ENCODE measurements around the gene CD37. TPM values are rescaled to one million over a fixed set of nuclear protein-coding genes. Genes with fewer than 3 reads are reported as not detected.
A peak's percentile ranks its signal among the peaks of the same experiment; 100 is the strongest.

CD37 gene
- total and polyA plus RNA-seq, 2 donors (not counting 1 experiment from before 2014, with no cell fraction given): 1,998 to 2,188 TPM

GRCh38 chr19:49348305-49349189, 13.3 kb downstream of the CD37 start:
- Histone ChIP-seq H3K4me2 (replicated peaks; ENCODE audit: low read depth, low read length, poor library complexity, severe bottlenecking) (peak overlapping the region; percentile 16), H3K9ac (ENCODE audit: low read length) (no peak overlapping the region), H3K9me3 (ENCODE audit: control extremely low read depth in 1 of 3, control insufficient read depth in 2 of 3, insufficient read depth in 1 of 3, low read length in 2 of 3) (peaks cover 0 to 5% (median 0%) of the 10 kb centered on the region in 3 donors), H3K27me3 (replicated peaks in 1 of 4; ENCODE audit: control extremely low read depth in 1 of 4, control insufficient read depth in 3 of 4, insufficient read depth in 4 of 4, low read length in 3 of 4) (no peaks in the 10 kb centered on the region), H3K4me3 (ENCODE audit: control extremely low read depth in 1 of 5, extremely low read depth in 1 of 5, insufficient read depth in 1 of 5, low read depth in 2 of 5, low read length in 4 of 5) (no peak overlapping the region), H3K36me3 (replicated peaks in 1 of 2; ENCODE audit: control extremely low read depth in 1 of 2, control insufficient read depth in 1 of 2, extremely low read depth in 1 of 2, insufficient read depth in 2 of 2, low read length in 1 of 2) (peaks cover 0 to 9% of the 10 kb centered on the region in 2 experiments), H3K4me1 (ENCODE audit: control insufficient read depth in 2 of 2, insufficient read depth in 2 of 2, low read length in 2 of 2) (peaks cover 6 to 41% of the 10 kb centered on the region in 2 donors), H3K79me2 (ENCODE audit: control insufficient read depth, insufficient read depth, low read length) (no peaks in the 10 kb centered on the region), H4K20me1 (ENCODE audit: control insufficient read depth, insufficient read depth, low read length, poor library complexity, severe bottlenecking) (no peaks in the 10 kb centered on the region), H3K27ac (ENCODE audit: low read length in 2 of 2) (no peak overlapping the region), H2AFZ (ENCODE audit: insufficient read depth, low read depth, low read length, poor library complexity, severe bottlenecking) (no peak overlapping the region)
- intact Hi-C loops (cut with micrococcal nuclease): no loop called here
- 32% methylated on average over 3 of the region's 12 CpGs for WGBS (ENCODE audit: insufficient coverage)
- ATAC-seq (ENCODE audit: low read depth) (no peak), DNase-seq (peak; percentile 30)
- TF ChIP-seq CTCF (IDR thresholded peaks at IDR 0.05): no peak
- no peak for TF ChIP-seq EZH2 (IDR thresholded peaks at IDR 0.05; ENCODE audit: borderline replicate concordance, insufficient read depth, low read depth, low read length, poor library complexity, severe bottlenecking)
- ChIA-PET CTCF (interaction anchor here (0.8 to 2.7 kb wide), 4 partner anchors 8 to 84 kb away, joined by 3 to 8 read pairs (median 4); no protein-coding TSS in a partner anchor), POLR2A (interaction anchor here (0.5 to 1.2 kb wide), 7 partner anchors 8 to 539 kb away, joined by 3 to 9 read pairs (median 4); partner anchors contain the start of gene CD37)
- no peaks in the 10 kb centered on the region for H3K27me3 Mint-ChIP-seq
- peak overlapping the region; percentile 33 for H3K4me3 Mint-ChIP-seq
- H3K27ac Mint-ChIP-seq: peak overlapping the region; percentile 62
- peaks cover 39% of the 10 kb centered on the region for H3K4me1 Mint-ChIP-seq
- no peaks in the 10 kb centered on the region for H3K9me3 Mint-ChIP-seq (ENCODE audit: insufficient read depth)

- DNase-seq: no peak
- no peaks in the 10 kb centered on the region for H3K27me3 Mint-ChIP-seq
- Histone ChIP-seq H3K36me3 (replicated peaks in 1 of 2; ENCODE audit: control extremely low read depth in 1 of 2, control insufficient read depth in 1 of 2, extremely low read depth in 1 of 2, insufficient read depth in 2 of 2, low read length in 1 of 2) (peaks cover 0 to 7% of the 10 kb centered on the region in 2 experiments), H3K27me3 (replicated peaks in 1 of 4; ENCODE audit: control extremely low read depth in 1 of 4, control insufficient read depth in 3 of 4, insufficient read depth in 4 of 4, low read length in 3 of 4) (no peaks in the 10 kb centered on the region), H4K20me1 (ENCODE audit: control insufficient read depth, insufficient read depth, low read length, poor library complexity, severe bottlenecking) (no peaks in the 10 kb centered on the region), H3K9me3 (ENCODE audit: control extremely low read depth in 1 of 3, control insufficient read depth in 2 of 3, insufficient read depth in 1 of 3, low read length in 2 of 3) (peaks cover 0 to 5% (median 0%) of the 10 kb centered on the region in 3 donors), H3K79me2 (ENCODE audit: control insufficient read depth, insufficient read depth, low read length) (no peaks in the 10 kb centered on the region), H2AFZ (ENCODE audit: insufficient read depth, low read depth, low read length, poor library complexity, severe bottlenecking) (no peak overlapping the region), H3K27ac (ENCODE audit: low read length in 2 of 2) (no peak overlapping the region), H3K9ac (ENCODE audit: low read length) (no peak overlapping the region), H3K4me3 (ENCODE audit: control extremely low read depth in 1 of 5, extremely low read depth in 1 of 5, insufficient read depth in 1 of 5, low read depth in 2 of 5, low read length in 4 of 5) (no peak overlapping the region), H3K4me2 (replicated peaks; ENCODE audit: low read depth, low read length, poor library complexity, severe bottlenecking) (no peak overlapping the region), H3K4me1 (ENCODE audit: control insufficient read depth in 2 of 2, insufficient read depth in 2 of 2, low read length in 2 of 2) (peaks cover 6 to 44% of the 10 kb centered on the region in 2 donors)
- TF ChIP-seq CTCF (IDR thresholded peaks at IDR 0.05): no peak
- H3K4me1 Mint-ChIP-seq: peaks cover 43% of the 10 kb centered on the region
- POLR2A ChIA-PET: interaction anchor here (0.6 to 1.2 kb wide), 5 partner anchors 9 to 41 kb away, joined by 3 to 9 read pairs (median 4); partner anchors contain the start of gene CD37
- no peak for ATAC-seq (ENCODE audit: low read depth)
- no peaks in the 10 kb centered on the region for H3K9me3 Mint-ChIP-seq (ENCODE audit: insufficient read depth)
- peak overlapping the region; percentile 50 for H3K27ac Mint-ChIP-seq
- no CpG with 5 or more reads among the region's 2 CpGs for WGBS (ENCODE audit: insufficient coverage)
- H3K4me3 Mint-ChIP-seq: no peak overlapping the region
- CTCF ChIA-PET: interaction anchor here (1.1 to 2.7 kb wide), 2 partner anchors 8 to 23 kb away, joined by 4 to 8 read pairs; no protein-coding TSS in a partner anchor
- intact Hi-C loops (cut with micrococcal nuclease): no loop called here
Observed at GRCh38 chr19:49349567-49349966, 14.4 kb downstream of the CD37 start.
